Lower leg skin (tissue), 4 donors: ENCODE results near the gene GLT1D1. TPM values are rescaled to one million over a fixed set of nuclear protein-coding genes. Genes with fewer than 3 reads are reported as not detected.

Experiments used
- DNase-seq, 2 donors: peaks; one replicate each; pipeline ENCODE4 v3.0.0-alpha.2; 2019; ENCODE audit warnings: low spot score in 2 of 2
- H3K4me3 ChIP-seq: fragments of 200-600 bp; sonication (generic); 2 replicates; pipeline ENCODE4 v1.5.1; 2017; ENCODE audit warnings: mild to moderate bottlenecking, low read depth; ENCODE audit not compliant: poor library complexity, severe bottlenecking
- CTCF ChIP-seq, 3 donors: fragments of 450-650 bp; IDR thresholded peaks; one replicate each; pipeline ENCODE4 v1.5.1; 2016; ENCODE audit warnings: antibody characterized with exemption in 3 of 3, mild to moderate bottlenecking in 3 of 3, moderate library complexity in 2 of 3
- POLR2A ChIP-seq, 2 donors: fragments of 450-650 bp; IDR thresholded peaks; one replicate each; pipeline ENCODE4 v1.6.1; 2016 to 2017; ENCODE audit warnings: antibody characterized with exemption in 2 of 2, mild to moderate bottlenecking in 1 of 2, moderate library complexity in 1 of 2
- WGBS, 2 donors: methylation state at CpG; one replicate each; pipeline ENCODE4 v1.1.5; 2018; 5-methylcytosine and 5-hydroxymethylcytosine counted together
- intact Hi-C: fragments of 100-400 bp; cut with DNase I; formaldehyde crosslinking; loops from one replicate; pipeline ENCODE4 v1.15.0; 2023; ENCODE audit warnings: low total_unique reads
- total RNA-seq, 4 donors: library from RNA; depleted of rRNA; stranded (reverse); fragments of >200 nt; gene quantifications; one replicate each; pipeline ENCODE4 v1.1.0, GENCODE V29; 2016

The GLT1D1 gene
- total RNA-seq, 4 donors from 2014 or later, result 1.5 to 2.2 (median 1.9) TPM

GRCh38 chr12:128879898-128880764 lies 26.9 kb downstream of the GLT1D1 start:
- H3K4me3 ChIP-seq, result no peak overlapping the region
- no peak for TF ChIP-seq CTCF (IDR thresholded peaks at IDR 0.05)
- TF ChIP-seq POLR2A (IDR thresholded peaks at IDR 0.05), result no peak
- WGBS, 2 donors, result 83 to 86% methylated on average over 4 of the region's 4 CpGs
- no peak for DNase-seq
- intact Hi-C loops, result no loop called here

- no peak overlapping the region for H3K4me3 ChIP-seq
- no peak for TF ChIP-seq POLR2A (IDR thresholded peaks at IDR 0.05)
- no peak for TF ChIP-seq CTCF (IDR thresholded peaks at IDR 0.05)
- WGBS, 2 donors, result 90 to 92% methylated on average over 6 of the region's 6 CpGs
Observed at GRCh38 chr12:128891856-128892255, 38.6 kb downstream of the GLT1D1 start.

DNA sequence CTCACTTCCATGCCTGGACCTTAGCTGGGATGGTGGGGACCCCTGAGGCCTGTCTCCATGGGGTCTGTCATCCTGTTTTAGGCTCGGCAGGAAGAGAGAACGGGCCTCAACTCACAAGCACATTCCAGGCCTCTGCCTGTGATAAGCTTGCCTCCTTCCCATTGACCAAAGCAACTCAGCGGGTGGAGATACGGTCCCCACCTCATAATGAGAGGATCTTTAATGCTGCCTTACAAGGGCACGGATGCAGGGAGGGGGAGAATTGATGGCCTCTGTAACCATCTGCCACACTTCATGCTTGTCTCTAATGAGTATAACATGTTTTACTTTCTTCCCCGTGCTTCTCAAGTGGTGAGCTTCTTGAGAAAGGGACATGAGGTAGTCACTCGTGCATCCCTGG lies 50.0 kb downstream of the GLT1D1 start:
- WGBS, 2 donors, result 74 to 83% methylated on average over 7 of the region's 7 CpGs
- no peak for DNase-seq
- no peak overlapping the region for H3K4me3 ChIP-seq
- intact Hi-C loops, result no loop called here
- TF ChIP-seq POLR2A (IDR thresholded peaks at IDR 0.05), result no peak
- no peak for TF ChIP-seq CTCF (IDR thresholded peaks at IDR 0.05)

More at GRCh38 chr12:128891856-128892255, 38.6 kb downstream of the GLT1D1 start:
- intact Hi-C loops, result no loop called here
- no peak for DNase-seq

DNA sequence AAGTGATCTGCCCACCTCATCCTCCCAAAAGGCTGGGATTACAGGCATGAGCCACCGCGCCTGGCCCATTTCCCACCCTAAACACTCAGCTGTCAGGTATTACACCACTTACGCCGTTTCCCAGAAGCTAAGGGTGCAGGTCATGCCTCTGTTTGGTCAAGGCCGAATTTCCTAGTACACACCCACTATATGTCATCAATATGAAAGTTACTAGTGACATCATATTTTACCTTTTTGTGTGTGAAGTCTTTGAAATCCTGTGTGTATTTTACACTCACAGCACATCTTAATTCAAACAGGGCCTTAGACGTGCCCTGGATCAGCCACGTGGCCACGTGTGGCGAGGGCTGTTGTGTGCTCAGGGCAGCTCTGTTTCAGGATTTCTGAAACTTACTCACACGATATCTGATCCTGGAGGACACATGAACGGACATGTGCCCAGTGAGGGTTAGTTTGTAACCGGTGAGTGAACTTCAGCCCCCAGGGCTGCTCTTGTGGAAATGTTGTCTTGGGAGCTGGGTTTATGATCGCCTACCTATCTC lies 51.8 kb downstream of the GLT1D1 start:
- 79 to 87% methylated on average over 13 of the region's 13 CpGs for WGBS, 2 donors
- no peak for DNase-seq
- H3K4me3 ChIP-seq, result no peak overlapping the region
- intact Hi-C loops, result no loop called here
- TF ChIP-seq POLR2A (IDR thresholded peaks at IDR 0.05), result no peak
- no peak for TF ChIP-seq CTCF (IDR thresholded peaks at IDR 0.05)

DNA sequence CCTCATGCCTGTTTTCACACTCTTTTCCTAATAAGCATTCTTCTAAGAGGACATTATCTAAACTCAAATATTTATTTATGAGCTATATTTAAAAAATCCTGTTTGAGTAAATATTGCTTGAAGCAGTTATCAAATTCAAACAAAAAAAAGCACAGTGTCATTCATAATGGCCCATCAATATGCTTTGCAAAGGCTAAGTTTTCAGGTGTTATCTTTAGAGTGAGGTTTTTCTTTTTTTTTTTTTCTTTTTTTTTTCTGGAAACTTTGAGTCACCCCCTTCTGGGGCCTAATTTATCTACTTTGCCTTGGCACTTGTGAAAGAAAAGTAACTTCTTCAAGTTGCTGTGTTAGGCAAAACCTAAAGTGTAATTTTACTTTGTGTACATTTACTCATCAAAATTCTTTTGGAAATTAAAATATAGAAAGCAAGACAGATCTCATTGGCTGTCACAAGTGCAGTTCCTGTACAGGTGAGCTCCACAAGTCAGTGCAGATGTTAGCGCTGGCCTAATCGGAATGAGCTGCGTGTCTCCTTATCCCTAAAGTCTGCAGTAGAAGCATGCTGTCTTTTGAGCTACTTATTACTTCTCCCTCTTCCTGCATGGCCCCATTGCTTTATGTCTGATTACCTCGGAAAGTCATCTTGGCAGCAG lies 53.3 kb downstream of the GLT1D1 start:
- no peak for TF ChIP-seq POLR2A (IDR thresholded peaks at IDR 0.05)
- TF ChIP-seq CTCF (IDR thresholded peaks at IDR 0.05), result no peak
- intact Hi-C loops, result no loop called here
- DNase-seq, result no peak
- WGBS, 2 donors, result 48 to 64% methylated on average over 4 of the region's 4 CpGs
- H3K4me3 ChIP-seq, result no peak overlapping the region
